Loucy (cell line): ENCODE measurements around the gene RERE.
A peak's percentile ranks its signal among the peaks of the same experiment; 100 is the strongest.

Experiments used
- H2AFZ ChIP-seq: fragments of 200-600 bp; sonication (generic); 2 replicates; pipeline ENCODE4 v1.6.0; 2016; ENCODE audit warnings: antibody characterized with exemption, mild to moderate bottlenecking, low read length, moderate library complexity
- H3F3A ChIP-seq: fragments of 200-600 bp; 2 replicates; pipeline ENCODE4 v1.6.0; 2016; ENCODE audit warnings: antibody characterized with exemption, low read depth, mild to moderate bottlenecking
- H3K27me3 ChIP-seq: fragments of 200-600 bp; sonication (generic); 2 replicates; pipeline ENCODE4 v1.6.1; 2014; ENCODE audit warnings: low read length, mild to moderate bottlenecking; ENCODE audit not compliant: insufficient read depth, poor library complexity, severe bottlenecking
- H3K36me3 ChIP-seq: fragments of 200-600 bp; sonication (generic); 2 replicates; pipeline ENCODE4 v1.6.1; 2016; ENCODE audit warnings: low read length; ENCODE audit not compliant: insufficient read depth
- H3K4me1 ChIP-seq: fragments of 200-600 bp; sonication (generic); 2 replicates; pipeline ENCODE4 v1.5.1; 2014; ENCODE audit warnings: low read length, mild to moderate bottlenecking; ENCODE audit not compliant: insufficient read depth, poor library complexity, severe bottlenecking
- H3K4me2 ChIP-seq: fragments of 200-600 bp; sonication (generic); 2 replicates; pipeline ENCODE4 v1.6.0; 2014; ENCODE audit warnings: antibody characterized with exemption, low read length, low read depth, mild to moderate bottlenecking; ENCODE audit not compliant: poor library complexity, severe bottlenecking
- H3K4me3 ChIP-seq: fragments of 200-600 bp; sonication (generic); 2 replicates; pipeline ENCODE4 v1.5.1; 2014; ENCODE audit warnings: low read length, mild to moderate bottlenecking, mixed read lengths; ENCODE audit not compliant: poor library complexity, severe bottlenecking
- H3K79me2 ChIP-seq: fragments of 200-600 bp; sonication (generic); 2 replicates; pipeline ENCODE4 v1.6.1; 2014; ENCODE audit warnings: low read length; ENCODE audit not compliant: insufficient read depth
- H3K9ac ChIP-seq: fragments of 200-600 bp; sonication (generic); 2 replicates; pipeline ENCODE4 v1.6.0; 2014; ENCODE audit warnings: mild to moderate bottlenecking, low read depth, low read length, moderate library complexity; ENCODE audit not compliant: poor library complexity, severe bottlenecking
- H3K9me2 ChIP-seq: fragments of 200-600 bp; sonication (generic); replicated peaks from 2 replicates; pipeline ENCODE4 v1.6.1; 2016; ENCODE audit warnings: low read depth, low read length, mixed read lengths
- H3K9me3 ChIP-seq: fragments of 200-600 bp; sonication (generic); 2 replicates; pipeline ENCODE4 v1.6.1; 2014; ENCODE audit warnings: mild to moderate bottlenecking, antibody characterized with exemption, low read length, low read depth; ENCODE audit not compliant: insufficient read depth
- H4K20me1 ChIP-seq: fragments of 200-600 bp; sonication (generic); 2 replicates; pipeline ENCODE4 v1.6.0; 2014; ENCODE audit warnings: antibody characterized with exemption, low read length, mild to moderate bottlenecking; ENCODE audit not compliant: insufficient read depth, poor library complexity, severe bottlenecking
- CTCF ChIP-seq: fragments of 200-600 bp; sonication (generic); conservative IDR thresholded peaks from 2 replicates; pipeline ENCODE4 v1.5.1; 2014; ENCODE audit warnings: mild to moderate bottlenecking, antibody characterized with exemption, low read length
- EZH2phosphoT487 ChIP-seq: fragments of 200-600 bp; IDR thresholded peaks from 2 replicates; pipeline ENCODE4 v1.6.1; 2018; ENCODE audit warnings: antibody characterized with exemption, mild to moderate bottlenecking, moderate library complexity, borderline replicate concordance

Gene RERE

GRCh38 chr1:8711873-8712412 is 105.5 kb downstream of the RERE start:
- Histone ChIP-seq H3F3A (peaks cover 7% of the 10 kb centered on the region; the same call in 1 of the 2 replicates), H3K9me2 (no peaks in the 10 kb centered on the region), H4K20me1 (peaks cover 15% of the 10 kb centered on the region), H3K9me3 (no peaks in the 10 kb centered on the region), H3K4me3 (no peak overlapping the region), H3K36me3 (no peaks in the 10 kb centered on the region), H3K4me1 (peaks cover 11% of the 10 kb centered on the region), H3K9ac (no peak overlapping the region), H2AFZ (no peak overlapping the region), H3K4me2 (peak overlapping the region; percentile 52), H3K79me2 (peaks cover 36% of the 10 kb centered on the region), H3K27me3 (no peaks in the 10 kb centered on the region)
- TF ChIP-seq EZH2phosphoT487 (no peak), CTCF (no peak)

GRCh38 chr1:8711151-8711550 is 106.3 kb downstream of the RERE start:
- Histone ChIP-seq H3K9me3 (no peaks in the 10 kb centered on the region), H3K9me2 (no peaks in the 10 kb centered on the region), H4K20me1 (peaks cover 12% of the 10 kb centered on the region), H3K9ac (no peak overlapping the region), H3K27me3 (no peaks in the 10 kb centered on the region), H3F3A (peaks cover 7% of the 10 kb centered on the region; the same call in 1 of the 2 replicates), H3K79me2 (peaks cover 28% of the 10 kb centered on the region), H3K4me2 (no peak overlapping the region), H2AFZ (no peak overlapping the region), H3K36me3 (no peaks in the 10 kb centered on the region), H3K4me3 (no peak overlapping the region), H3K4me1 (peaks cover 11% of the 10 kb centered on the region)
- TF ChIP-seq CTCF (no peak), EZH2phosphoT487 (no peak)

GRCh38 chr1:8708259-8708658 is 109.2 kb downstream of the RERE start:
- no peaks in the 10 kb centered on the region for H3K9me3 ChIP-seq
- H3K4me3 ChIP-seq, result no peak overlapping the region
- H3K9me2 ChIP-seq, result no peaks in the 10 kb centered on the region
- no peak for TF ChIP-seq EZH2phosphoT487
- no peak for TF ChIP-seq CTCF
- H3K4me2 ChIP-seq, result no peak overlapping the region
- H3F3A ChIP-seq, result peaks cover 7% of the 10 kb centered on the region; the same call in 1 of the 2 replicates
- H2AFZ ChIP-seq, result no peak overlapping the region
- H4K20me1 ChIP-seq, result peaks cover 33% of the 10 kb centered on the region
- H3K27me3 ChIP-seq, result no peaks in the 10 kb centered on the region
- peaks cover 16% of the 10 kb centered on the region for H3K4me1 ChIP-seq
- H3K36me3 ChIP-seq, result no peaks in the 10 kb centered on the region
- H3K9ac ChIP-seq, result no peak overlapping the region
- H3K79me2 ChIP-seq, result peaks cover 17% of the 10 kb centered on the region
